Mesenchymal stem cell (in vitro differentiated cells and primary cell): ENCODE data around the gene LRRIQ3.
"Not testable (repeated sequence)": the region's sequence is repeated elsewhere in the genome, so short reads cannot be mapped to it uniquely, and the experiment has no call there.

Experiments
- DNase-seq: peaks from one replicate; pipeline ENCODE4 v3.0.0-alpha.2; 2013
- H2AFZ ChIP-seq: one replicate; pipeline ENCODE4 v1.6.1; 2013; ENCODE audit warnings: low read depth, mild to moderate bottlenecking, control low read depth, inconsistent platforms, low read length, moderate library complexity
- H2AK5ac ChIP-seq: 2 replicates; pipeline ENCODE4 v1.6.1; 2013; ENCODE audit warnings: low read length, moderate library complexity, mild to moderate bottlenecking, inconsistent platforms; ENCODE audit not compliant: severe bottlenecking
- H2BK120ac ChIP-seq: one replicate; pipeline ENCODE4 v1.6.1; 2013; ENCODE audit warnings: low read depth, mild to moderate bottlenecking, inconsistent platforms, low read length, moderate library complexity
- H2BK12ac ChIP-seq, 2 experiments: one replicate each; pipeline ENCODE4 v1.6.1; 2013; ENCODE audit warnings: inconsistent platforms in 2 of 2, low read length in 2 of 2, mild to moderate bottlenecking in 2 of 2, moderate library complexity in 2 of 2, control low read depth in 1 of 2
- H2BK15ac ChIP-seq: one replicate; pipeline ENCODE4 v1.6.1; 2013; ENCODE audit warnings: mild to moderate bottlenecking, low read depth, inconsistent platforms; ENCODE audit not compliant: poor library complexity, severe bottlenecking
- H2BK5ac ChIP-seq: 2 replicates; pipeline ENCODE4 v1.6.1; 2013; ENCODE audit warnings: low read depth, mild to moderate bottlenecking, low read length, control low read depth, inconsistent platforms; ENCODE audit not compliant: poor library complexity, severe bottlenecking
- H3K14ac ChIP-seq, 2 experiments: one replicate each; pipeline ENCODE4 v1.6.1; 2013; ENCODE audit warnings: inconsistent platforms in 2 of 2, low read length in 2 of 2, control low read depth in 1 of 2, mild to moderate bottlenecking in 1 of 2, moderate library complexity in 1 of 2
- H3K18ac ChIP-seq, 2 experiments: one replicate each; pipeline ENCODE4 v1.6.1; 2013; ENCODE audit warnings: inconsistent platforms in 2 of 2, low read length in 2 of 2, control low read depth in 1 of 2, low read depth in 1 of 2, mild to moderate bottlenecking in 1 of 2
- H3K23ac ChIP-seq, 2 experiments: one replicate each; pipeline ENCODE4 v1.6.1; 2013; ENCODE audit warnings: inconsistent platforms in 2 of 2, low read length in 2 of 2, mild to moderate bottlenecking in 2 of 2, moderate library complexity in 2 of 2, control low read depth in 1 of 2
- H3K27ac ChIP-seq: 2 replicates; pipeline ENCODE4 v1.5.1; 2013; ENCODE audit warnings: mild to moderate bottlenecking, moderate library complexity, low read length, control low read depth, inconsistent platforms; ENCODE audit not compliant: poor library complexity, severe bottlenecking
- H3K27me3 ChIP-seq, 2 experiments: 2 replicates each; pipeline versions ENCODE4 v1.6.1 to v1.7.0; 2013; ENCODE audit warnings: low read length in 2 of 2, mild to moderate bottlenecking in 2 of 2, moderate library complexity in 2 of 2, control low read depth in 1 of 2, inconsistent platforms in 1 of 2; ENCODE audit not compliant: control insufficient read depth in 1 of 2, insufficient read depth in 1 of 2
- H3K36me3 ChIP-seq, 2 experiments: 2 replicates each; pipeline versions ENCODE4 v1.6.1 to v1.7.0; 2013; ENCODE audit warnings: low read length in 2 of 2, control low read depth in 1 of 2, inconsistent platforms in 1 of 2, low read depth in 1 of 2, mild to moderate bottlenecking in 1 of 2; ENCODE audit not compliant: insufficient read depth in 2 of 2, control insufficient read depth in 1 of 2
- H3K4ac ChIP-seq, 2 experiments: one replicate each; pipeline ENCODE4 v1.6.1; 2013; ENCODE audit warnings: inconsistent platforms in 2 of 2, low read length in 2 of 2, mild to moderate bottlenecking in 2 of 2, moderate library complexity in 2 of 2, control low read depth in 1 of 2, low read depth in 1 of 2
- H3K4me1 ChIP-seq: 2 replicates; pipeline ENCODE4 v1.6.1; 2013; ENCODE audit warnings: low read depth, low read length, control low read depth; ENCODE audit not compliant: control insufficient read depth, insufficient read depth
- H3K4me2 ChIP-seq: 2 replicates; pipeline ENCODE4 v1.6.1; 2013; ENCODE audit warnings: low read length, mild to moderate bottlenecking, inconsistent platforms; ENCODE audit not compliant: poor library complexity, severe bottlenecking
- H3K4me3 ChIP-seq, 2 experiments: 2 replicates each; pipeline versions ENCODE4 v1.5.1 to v1.7.0; 2013; ENCODE audit warnings: low read length in 2 of 2, mild to moderate bottlenecking in 2 of 2, control low read depth in 1 of 2, low read depth in 1 of 2; ENCODE audit not compliant: insufficient read depth in 1 of 2
- H3K79me1 ChIP-seq: replicated peaks from 2 replicates; pipeline ENCODE4 v1.6.1; 2013; ENCODE audit warnings: mild to moderate bottlenecking, control low read depth, low read length, inconsistent platforms; ENCODE audit not compliant: poor library complexity, severe bottlenecking
- H3K9ac ChIP-seq: 2 replicates; pipeline ENCODE4 v1.7.0; 2013; ENCODE audit warnings: mild to moderate bottlenecking, low read length, moderate library complexity
- H3K9me3 ChIP-seq: 2 replicates; pipeline ENCODE4 v1.7.0; 2013; ENCODE audit warnings: mild to moderate bottlenecking, low read length; ENCODE audit not compliant: control insufficient read depth
- H4K8ac ChIP-seq: one replicate; pipeline ENCODE4 v1.6.1; 2013; ENCODE audit warnings: inconsistent platforms, mild to moderate bottlenecking, low read length, moderate library complexity
- H4K91ac ChIP-seq: one replicate; pipeline ENCODE4 v1.6.1; 2013; ENCODE audit warnings: mild to moderate bottlenecking, low read length, inconsistent platforms
- WGBS: methylation state at CpG from one replicate; pipeline ENCODE4 v1.1.7; 2013; ENCODE audit warnings: mixed read lengths; 5-methylcytosine and 5-hydroxymethylcytosine counted together

LRRIQ3 gene

DNA sequence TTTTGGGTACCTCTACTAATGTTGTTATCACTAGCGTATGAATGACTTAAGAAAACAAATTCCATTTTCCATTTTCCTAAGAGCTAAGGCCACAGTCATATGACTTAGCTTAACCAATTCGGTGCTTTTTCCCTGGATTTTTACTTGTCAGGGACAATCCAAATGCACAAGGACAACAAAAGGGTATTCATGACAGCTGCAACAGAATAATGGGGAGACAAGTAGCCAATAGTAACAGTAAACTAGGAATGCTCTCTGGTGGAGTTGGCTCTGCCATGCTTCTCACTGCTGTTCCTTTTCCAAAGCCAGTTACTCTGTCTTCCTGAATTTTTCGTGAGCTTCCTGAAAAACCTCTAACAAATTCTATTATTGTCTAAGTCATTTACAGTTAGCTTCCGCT is 52.9 kb downstream of the LRRIQ3 start:
- 69% methylated on average over 3 of the region's 4 CpGs for WGBS

DNA sequence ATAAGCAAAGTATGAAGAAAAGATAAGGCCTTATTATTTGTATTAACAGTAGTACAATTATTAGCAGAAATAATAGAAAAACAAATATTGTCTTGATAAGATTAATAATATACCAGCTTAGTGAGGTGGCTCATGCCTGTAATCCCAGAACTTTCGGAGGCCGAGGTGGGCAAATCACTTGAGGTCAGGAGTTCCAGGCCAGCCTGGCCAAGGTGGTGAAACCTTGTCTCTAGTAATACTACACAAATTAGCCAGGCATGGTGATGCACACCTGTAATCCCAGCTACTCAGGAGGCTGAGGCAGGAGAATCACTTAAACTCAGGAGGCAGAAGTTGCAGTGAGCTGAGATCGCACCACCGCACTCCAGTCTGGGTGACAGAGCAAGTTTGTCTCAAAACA is 80.6 kb downstream of the LRRIQ3 start:
- H3K4me1 ChIP-seq, H4K91ac ChIP-seq, H3K27ac ChIP-seq, H2BK12ac ChIP-seq, H2BK15ac ChIP-seq, H3K27me3 ChIP-seq, H3K36me3 ChIP-seq, H3K9ac ChIP-seq, H2BK120ac ChIP-seq, H3K14ac ChIP-seq, H3K79me1 ChIP-seq, H2AK5ac ChIP-seq, H3K4me2 ChIP-seq, H3K4ac ChIP-seq, H3K4me3 ChIP-seq, H2AFZ ChIP-seq, H4K8ac ChIP-seq, H3K9me3 ChIP-seq, H3K18ac ChIP-seq, DNase-seq, H3K23ac ChIP-seq, H2BK5ac ChIP-seq: not testable (repeated sequence)
- 92% methylated on average over 2 of the region's 4 CpGs for WGBS

More for the DNA sequence above, 52.9 kb downstream of the LRRIQ3 start:
- Histone ChIP-seq H3K4me1 (no peaks in the 10 kb centered on the region), H2AK5ac (no peak overlapping the region), H2BK5ac (no peak overlapping the region), H3K4me3 (no peak overlapping the region), H3K9ac (no peak overlapping the region), H3K14ac (no peak overlapping the region), H2AFZ (no peak overlapping the region), H2BK120ac (no peak overlapping the region), H3K27ac (no peak overlapping the region), H3K18ac (no peak overlapping the region), H3K4me2 (no peak overlapping the region), H4K91ac (no peak overlapping the region), H2BK12ac (no peak overlapping the region), H4K8ac (no peak overlapping the region), H3K36me3 (no peaks in the 10 kb centered on the region), H3K79me1 (no peaks in the 10 kb centered on the region), H2BK15ac (no peak overlapping the region), H3K9me3 (peaks cover 16% of the 10 kb centered on the region), H3K27me3 (no peaks in the 10 kb centered on the region), H3K23ac (no peak overlapping the region), H3K4ac (no peak overlapping the region)
- no peak for DNase-seq

DNA sequence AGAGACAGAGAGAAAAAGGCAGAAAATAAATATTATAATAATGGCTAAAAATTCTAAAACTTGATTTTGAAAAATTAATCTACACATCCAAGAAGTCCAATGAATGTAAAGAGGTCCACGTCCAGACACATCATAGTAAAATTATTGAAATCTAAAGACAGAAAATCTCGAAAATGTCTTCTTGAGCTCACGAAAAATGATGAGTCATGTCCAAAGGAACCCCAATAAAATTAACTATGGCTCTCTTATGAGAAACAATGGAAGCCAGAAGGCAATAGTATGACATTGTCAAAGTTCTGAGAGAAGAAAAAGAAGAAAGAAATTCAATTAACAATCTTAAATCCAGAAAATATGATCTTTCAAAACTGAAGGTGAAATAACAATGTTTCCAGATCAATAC is 84.6 kb downstream of the LRRIQ3 start:
- no peak for DNase-seq
- Histone ChIP-seq H2BK12ac (no peak overlapping the region), H3K36me3 (no peaks in the 10 kb centered on the region), H3K4me3 (no peak overlapping the region), H4K91ac (no peak overlapping the region), H3K18ac (no peak overlapping the region), H2BK5ac (no peak overlapping the region), H2AK5ac (no peak overlapping the region), H3K27ac (no peak overlapping the region), H4K8ac (no peak overlapping the region), H2BK15ac (no peak overlapping the region), H3K4ac (no peak overlapping the region), H3K9me3 (no peaks in the 10 kb centered on the region), H3K23ac (no peak overlapping the region), H3K14ac (no peak overlapping the region), H3K79me1 (no peaks in the 10 kb centered on the region), H3K4me1 (no peaks in the 10 kb centered on the region), H3K27me3 (no peaks in the 10 kb centered on the region), H2AFZ (no peak overlapping the region), H2BK120ac (no peak overlapping the region), H3K9ac (no peak overlapping the region), H3K4me2 (no peak overlapping the region)
- WGBS = 63% methylated on average over 1 of the region's 3 CpGs

DNA sequence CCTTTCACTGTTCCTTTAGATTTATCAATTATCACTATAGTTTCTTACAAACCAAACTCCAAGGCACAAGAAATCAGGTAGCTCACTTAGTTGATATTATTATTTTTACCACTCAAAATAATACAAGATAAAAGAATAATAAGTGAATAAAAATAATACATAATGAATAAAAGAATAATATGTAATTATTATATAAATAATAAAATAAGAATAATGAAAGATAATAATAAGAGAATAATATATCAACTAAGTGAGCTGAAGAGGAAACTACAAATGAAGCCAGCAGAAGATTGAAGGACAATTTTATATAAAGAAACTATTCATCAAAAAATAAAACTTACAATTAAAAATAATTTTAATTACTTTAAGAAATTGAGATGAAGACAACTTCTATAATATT is 90.6 kb downstream of the LRRIQ3 start:
- Histone ChIP-seq H2BK12ac (no peak overlapping the region), H2AFZ (no peak overlapping the region), H3K9me3 (no peaks in the 10 kb centered on the region), H3K27ac (no peak overlapping the region), H2BK5ac (no peak overlapping the region), H3K4me1 (no peaks in the 10 kb centered on the region), H2AK5ac (no peak overlapping the region), H4K91ac (no peak overlapping the region), H4K8ac (no peak overlapping the region), H3K18ac (no peak overlapping the region), H3K23ac (no peak overlapping the region), H3K4me3 (no peak overlapping the region), H3K36me3 (no peaks in the 10 kb centered on the region), H3K27me3 (no peaks in the 10 kb centered on the region), H2BK15ac (no peak overlapping the region), H3K14ac (no peak overlapping the region), H3K79me1 (no peaks in the 10 kb centered on the region), H3K4ac (no peak overlapping the region), H3K9ac (no peak overlapping the region), H2BK120ac (no peak overlapping the region), H3K4me2 (no peak overlapping the region)
- DNase-seq = no peak
